SU-DHL-6 (cell line): Measurements from ENCODE around the gene RACGAP1.

ENCODE experiments used
- H2AFZ ChIP-seq: fragments of 200-600 bp; sonication (generic); 2 replicates; pipeline ENCODE4 v1.6.1; 2014; ENCODE audit warnings: low read depth, mild to moderate bottlenecking, moderate library complexity, mixed read lengths, antibody characterized with exemption, low read length; ENCODE audit not compliant: severe bottlenecking
- H3F3A ChIP-seq: fragments of 200-600 bp; shearing (Covaris generic); 2 replicates; pipeline ENCODE4 v1.6.0; 2016; ENCODE audit warnings: antibody characterized with exemption, mild to moderate bottlenecking; ENCODE audit not compliant: insufficient read depth
- H3K27ac ChIP-seq: fragments of 200-600 bp; sonication (generic); 2 replicates; pipeline ENCODE4 v1.5.1; 2016; ENCODE audit warnings: low read depth, mild to moderate bottlenecking, low read length, moderate library complexity, mixed read lengths
- H3K27me3 ChIP-seq: fragments of 200-600 bp; sonication (generic), shearing (Covaris generic); 2 replicates; pipeline ENCODE4 v1.6.0; 2014; ENCODE audit warnings: mild to moderate bottlenecking, low read length
- H3K36me3 ChIP-seq: fragments of 200-600 bp; sonication (generic); 2 replicates; pipeline ENCODE4 v1.6.1; 2014; ENCODE audit warnings: mild to moderate bottlenecking, low read length, mixed read lengths
- H3K4me2 ChIP-seq: fragments of 300-600, 200-600 bp; shearing (Covaris generic), sonication (generic); 2 replicates; pipeline ENCODE4 v1.6.0; 2014; ENCODE audit warnings: low read length, low read depth, mild to moderate bottlenecking; ENCODE audit not compliant: poor library complexity, severe bottlenecking
- H3K4me3 ChIP-seq: fragments of 200-600 bp; sonication (generic); 2 replicates; pipeline ENCODE4 v1.5.1; 2014; ENCODE audit warnings: antibody characterized with exemption, low read length, mild to moderate bottlenecking, mixed read lengths; ENCODE audit not compliant: insufficient read depth, poor library complexity, severe bottlenecking
- H3K79me2 ChIP-seq: fragments of 200-600 bp; sonication (generic); 2 replicates; pipeline ENCODE4 v1.6.1; 2014; ENCODE audit warnings: mild to moderate bottlenecking, low read length, moderate library complexity; ENCODE audit not compliant: insufficient read depth
- H3K9ac ChIP-seq: fragments of 200-600 bp; sonication (generic); 2 replicates; pipeline ENCODE4 v1.7.0; 2014; ENCODE audit warnings: mild to moderate bottlenecking, low read length
- H3K9me2 ChIP-seq: fragments of 200-600 bp; sonication (generic); replicated peaks from 2 replicates; pipeline ENCODE4 v1.6.1; 2014; ENCODE audit warnings: low read length; ENCODE audit not compliant: insufficient read depth
- H3K9me3 ChIP-seq: fragments of 200-600 bp; sonication (generic); 2 replicates; pipeline ENCODE4 v1.6.1; 2014; ENCODE audit warnings: low read length, mixed read lengths; ENCODE audit not compliant: insufficient read depth
- H4K20me1 ChIP-seq: fragments of 200-600 bp; sonication (generic); 2 replicates; pipeline ENCODE4 v1.6.1; 2014; ENCODE audit warnings: low read depth, mild to moderate bottlenecking, antibody characterized with exemption, low read length, moderate library complexity, mixed read lengths
- EZH2phosphoT487 ChIP-seq: fragments of 200-600 bp; sonication (generic), shearing (Covaris generic); conservative IDR thresholded peaks from 2 replicates; pipeline ENCODE4 v1.6.1; 2018; ENCODE audit warnings: mild to moderate bottlenecking, antibody characterized with exemption, low read length, moderate library complexity, mixed read lengths
- TF ChIP-seq, protein P1 (sequence below): fragments of 200-600 bp; sonication (generic); IDR thresholded peaks from one replicate; pipeline ENCODE4 v1.5.1; 2017; ENCODE audit warnings: antibody characterized with exemption, mild to moderate bottlenecking, low read length, moderate library complexity; ENCODE audit not compliant: insufficient read depth, poor library complexity, severe bottlenecking

The RACGAP1 gene

DNA sequence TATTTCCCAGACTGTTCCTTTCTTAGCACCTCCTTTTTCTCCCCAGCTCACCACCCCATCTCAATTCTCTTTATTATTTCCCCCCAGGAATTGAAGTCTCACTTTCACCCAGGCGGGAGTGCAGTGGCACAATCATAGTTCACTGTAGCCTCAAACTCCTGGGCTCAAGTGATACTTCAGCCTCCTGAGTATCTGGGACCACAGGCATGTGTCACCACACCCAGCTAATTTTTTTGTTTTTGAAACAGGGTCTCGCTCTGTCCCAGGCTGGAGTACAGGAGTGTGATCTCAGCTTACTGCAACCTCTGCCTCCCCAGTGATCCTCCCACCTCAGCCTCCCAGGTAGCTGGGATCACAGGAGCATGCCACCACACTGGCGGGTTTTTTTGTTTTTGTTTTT lies 11.0 kb downstream of the RACGAP1 start:
- Histone ChIP-seq H3K9me2 (no peaks in the 10 kb centered on the region), H3F3A (no peaks in the 10 kb centered on the region), H2AFZ (no peak overlapping the region), H3K4me2 (no peak overlapping the region), H3K36me3 (peaks cover 31% of the 10 kb centered on the region; the same call in 1 of the 2 replicates), H3K27me3 (no peaks in the 10 kb centered on the region), H3K9me3 (no peaks in the 10 kb centered on the region), H3K27ac (no peak overlapping the region), H3K4me3 (no peak overlapping the region), H3K9ac (no peak overlapping the region), H4K20me1 (peaks cover 12% of the 10 kb centered on the region; the same call in 1 of the 2 replicates), H3K79me2 (peaks cover 68% of the 10 kb centered on the region)
- no peak for TF ChIP-seq EZH2phosphoT487
- TF ChIP-seq, protein P1, sequence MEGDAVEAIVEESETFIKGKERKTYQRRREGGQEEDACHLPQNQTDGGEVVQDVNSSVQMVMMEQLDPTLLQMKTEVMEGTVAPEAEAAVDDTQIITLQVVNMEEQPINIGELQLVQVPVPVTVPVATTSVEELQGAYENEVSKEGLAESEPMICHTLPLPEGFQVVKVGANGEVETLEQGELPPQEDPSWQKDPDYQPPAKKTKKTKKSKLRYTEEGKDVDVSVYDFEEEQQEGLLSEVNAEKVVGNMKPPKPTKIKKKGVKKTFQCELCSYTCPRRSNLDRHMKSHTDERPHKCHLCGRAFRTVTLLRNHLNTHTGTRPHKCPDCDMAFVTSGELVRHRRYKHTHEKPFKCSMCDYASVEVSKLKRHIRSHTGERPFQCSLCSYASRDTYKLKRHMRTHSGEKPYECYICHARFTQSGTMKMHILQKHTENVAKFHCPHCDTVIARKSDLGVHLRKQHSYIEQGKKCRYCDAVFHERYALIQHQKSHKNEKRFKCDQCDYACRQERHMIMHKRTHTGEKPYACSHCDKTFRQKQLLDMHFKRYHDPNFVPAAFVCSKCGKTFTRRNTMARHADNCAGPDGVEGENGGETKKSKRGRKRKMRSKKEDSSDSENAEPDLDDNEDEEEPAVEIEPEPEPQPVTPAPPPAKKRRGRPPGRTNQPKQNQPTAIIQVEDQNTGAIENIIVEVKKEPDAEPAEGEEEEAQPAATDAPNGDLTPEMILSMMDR = no peak

GRCh38 chr12:50013361-50014147 lies 11.7 kb downstream of the RACGAP1 start:
- no peak for TF ChIP-seq EZH2phosphoT487
- TF ChIP-seq, protein P1 = no peak
- no peak overlapping the region for H3K27ac ChIP-seq
- H2AFZ ChIP-seq = no peak overlapping the region
- H3K9ac ChIP-seq = no peak overlapping the region
- no peak overlapping the region for H3K4me3 ChIP-seq
- no peaks in the 10 kb centered on the region for H3K9me3 ChIP-seq
- H3K9me2 ChIP-seq = no peaks in the 10 kb centered on the region
- H3K36me3 ChIP-seq = peaks cover 34% of the 10 kb centered on the region; the same call in 1 of the 2 replicates
- H3K79me2 ChIP-seq = peaks cover 68% of the 10 kb centered on the region
- no peaks in the 10 kb centered on the region for H3F3A ChIP-seq
- peaks cover 5% of the 10 kb centered on the region; the same call in 1 of the 2 replicates for H4K20me1 ChIP-seq
- no peaks in the 10 kb centered on the region for H3K27me3 ChIP-seq
- no peak overlapping the region for H3K4me2 ChIP-seq

DNA sequence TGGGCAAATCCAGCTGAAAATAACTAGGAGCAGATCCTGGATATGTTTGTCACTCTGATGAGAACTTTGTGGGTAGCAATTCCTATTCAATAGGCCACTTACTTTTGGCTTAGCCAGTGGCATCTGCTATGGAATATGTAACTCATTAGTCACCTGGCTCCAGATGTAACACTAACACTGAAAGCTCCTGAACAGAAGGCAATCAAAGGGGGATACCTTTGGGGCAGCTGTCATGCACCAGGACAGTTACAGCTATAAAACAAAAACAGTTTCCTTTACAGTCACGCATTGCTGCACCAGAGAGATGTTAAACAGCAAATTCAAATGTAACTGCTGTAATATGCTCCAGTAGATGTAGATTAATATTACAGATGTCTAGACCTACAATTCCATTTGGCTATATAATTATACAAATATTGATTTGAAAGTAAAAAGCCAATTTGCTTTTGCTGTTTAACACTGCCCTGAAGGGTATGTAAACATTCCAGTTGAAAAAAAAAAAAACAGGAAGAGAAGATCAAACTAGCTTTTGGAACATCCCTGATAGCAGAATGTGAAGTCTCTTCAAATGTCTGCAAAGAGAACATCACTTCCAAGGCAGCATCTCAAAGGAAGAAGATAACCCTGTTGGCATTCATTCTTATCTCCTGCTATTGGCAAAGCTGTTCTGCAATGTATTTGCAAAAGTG lies 18.4 kb downstream of the RACGAP1 start:
- H3K4me2 ChIP-seq = no peak overlapping the region
- H3F3A ChIP-seq = no peaks in the 10 kb centered on the region
- H3K9me2 ChIP-seq = no peaks in the 10 kb centered on the region
- H3K9me3 ChIP-seq = no peaks in the 10 kb centered on the region
- TF ChIP-seq, protein P1 = no peak
- TF ChIP-seq EZH2phosphoT487 = no peak
- no peaks in the 10 kb centered on the region for H3K27me3 ChIP-seq
- peaks cover 25% of the 10 kb centered on the region for H3K79me2 ChIP-seq
- H2AFZ ChIP-seq = no peak overlapping the region
- no peak overlapping the region for H3K9ac ChIP-seq
- no peaks in the 10 kb centered on the region for H4K20me1 ChIP-seq
- H3K4me3 ChIP-seq = no peak overlapping the region
- H3K36me3 ChIP-seq = peaks cover 51% of the 10 kb centered on the region; the same call in 1 of the 2 replicates
- no peak overlapping the region for H3K27ac ChIP-seq
